H1 (cell line): ENCODE results near the gene GDI2. TPM values are rescaled to one million over a fixed set of nuclear protein-coding genes. Genes with fewer than 3 reads are reported as not detected.
A peak's percentile ranks its signal among the peaks of the same experiment; 100 is the strongest.

Experiments
- BRCA1 ChIP-seq: IDR thresholded peaks from 2 replicates; pipeline ENCODE4 v1.6.1; 2012; ENCODE audit warnings: low read depth, low read length, improper control_type of control experiment
- CHD7 ChIP-seq: fragments of 300-600 bp; sonication (generic); IDR thresholded peaks from 2 replicates; pipeline ENCODE4 v1.7.1; 2012; ENCODE audit warnings: low read length, moderate library complexity, mild to moderate bottlenecking, inconsistent platforms; ENCODE audit not compliant: insufficient replicate concordance
- KDM4A ChIP-seq: IDR thresholded peaks from one replicate; pipeline ENCODE4 v1.7.1; 2012; ENCODE audit warnings: low read depth, mild to moderate bottlenecking, moderate library complexity, low read length, inconsistent platforms; ENCODE audit not compliant: severe bottlenecking
- POLR2A ChIP-seq, 2 experiments: IDR thresholded peaks; 1 replicate in 1 of 2; 2 replicates in 1 of 2; pipeline ENCODE4 v1.6.1; 2011; ENCODE audit warnings: low read depth in 2 of 2, low read length in 2 of 2, mild to moderate bottlenecking in 2 of 2; ENCODE audit errors: control extremely low read depth in 1 of 2
- SP1 ChIP-seq: IDR thresholded peaks from 2 replicates; pipeline ENCODE4 v1.6.1; 2011; ENCODE audit warnings: low read depth, low read length
- TAF7 ChIP-seq: optimal IDR thresholded peaks from 2 replicates; pipeline ENCODE3; 2011; ENCODE audit warnings: low read depth, mild to moderate bottlenecking, inconsistent platforms, low read length, moderate library complexity, borderline replicate concordance
- polyA plus RNA-seq, 7 experiments: library from polyadenylated mRNA; depleted of rRNA in 3 of 7; stranded (reverse) in 5 of 7; unstranded in 2 of 7; fragments of >200 nt in 5 of 7; fragments of 200-250 nt in 2 of 7; gene quantifications; 1 replicate in 5 of 7; 2 replicates in 1 of 7; 4 replicates in 1 of 7; pipeline versions ENCODE4 v1.2.1 to v1.2.3, GENCODE V29; 2011 to 2013; ENCODE audit warnings: missing spikeins in 2 of 7, mixed read lengths in 2 of 7
- total RNA-seq: library from RNA; stranded (reverse); fragmentation: NEBNext Ultra II Directional; extraction: Animal tissue kit (Norgen Biotek cat#: 25700); gene quantifications from 2 replicates; pipeline ENCODE4 v1.2.1, GENCODE V29; 2021
- TF ChIP-seq, protein P1 (sequence below): IDR thresholded peaks from 2 replicates; pipeline ENCODE4 v1.6.1; 2012; ENCODE audit warnings: low read length, inconsistent platforms

Gene GDI2
- total and polyA plus RNA-seq, 2 of the 8 experiments (the other 6 are each of a cell fraction or from before 2014, with no cell fraction given) = 168 to 385 TPM

DNA sequence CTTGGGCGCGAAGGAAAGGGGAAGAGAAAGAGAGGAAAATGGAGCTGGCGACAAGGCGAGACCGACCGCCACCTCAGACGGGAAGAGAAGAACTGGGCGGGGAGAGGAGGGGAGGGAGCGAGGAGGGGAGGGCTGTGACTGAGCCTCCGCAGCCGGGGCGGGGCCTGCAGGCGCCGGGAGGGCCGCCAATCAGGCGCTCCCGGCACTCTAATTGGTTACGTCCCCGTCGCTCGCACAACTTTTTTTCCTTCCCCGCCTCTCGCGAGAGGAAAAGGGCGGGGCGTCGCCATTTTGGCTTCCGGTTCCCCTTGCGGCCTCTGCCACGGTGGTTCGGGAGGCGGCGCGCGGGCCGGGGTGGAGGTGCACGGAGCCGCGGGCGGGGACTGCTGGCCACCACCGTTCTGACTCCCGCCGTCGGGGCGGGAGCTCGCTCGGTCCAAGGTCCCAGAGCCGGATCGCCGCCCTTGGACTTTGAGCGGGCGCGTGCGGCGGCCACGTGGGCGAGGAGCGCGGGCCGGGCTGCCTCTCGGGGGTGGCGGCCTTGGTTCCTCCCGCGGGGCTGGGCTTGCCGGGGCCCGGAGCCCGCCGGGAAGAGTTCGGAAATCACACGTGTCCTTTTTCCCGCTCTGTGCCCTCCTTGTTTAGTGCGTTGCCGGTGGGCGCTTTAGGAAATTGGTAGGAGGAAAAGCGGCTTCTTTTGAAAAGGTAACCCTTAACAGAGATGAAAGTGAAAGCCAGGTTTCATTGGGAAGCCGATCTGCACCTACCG lies at the start of gene GDI2 (continued):
- TF ChIP-seq CHD7 (peak; percentile 47), SP1 (peak; percentile 91), TAF7 (peak; percentile 79), POLR2A (IDR thresholded peaks at IDR 0.05; ENCODE audit: control extremely low read depth in 1 of 2, low read depth in 2 of 2, low read length in 2 of 2) (peak; percentile 96 to 98), KDM4A (peak; percentile 80), BRCA1 (peak; percentile 88)
- TF ChIP-seq, protein P1, sequence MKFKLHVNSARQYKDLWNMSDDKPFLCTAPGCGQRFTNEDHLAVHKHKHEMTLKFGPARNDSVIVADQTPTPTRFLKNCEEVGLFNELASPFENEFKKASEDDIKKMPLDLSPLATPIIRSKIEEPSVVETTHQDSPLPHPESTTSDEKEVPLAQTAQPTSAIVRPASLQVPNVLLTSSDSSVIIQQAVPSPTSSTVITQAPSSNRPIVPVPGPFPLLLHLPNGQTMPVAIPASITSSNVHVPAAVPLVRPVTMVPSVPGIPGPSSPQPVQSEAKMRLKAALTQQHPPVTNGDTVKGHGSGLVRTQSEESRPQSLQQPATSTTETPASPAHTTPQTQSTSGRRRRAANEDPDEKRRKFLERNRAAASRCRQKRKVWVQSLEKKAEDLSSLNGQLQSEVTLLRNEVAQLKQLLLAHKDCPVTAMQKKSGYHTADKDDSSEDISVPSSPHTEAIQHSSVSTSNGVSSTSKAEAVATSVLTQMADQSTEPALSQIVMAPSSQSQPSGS = no peak; the same call in 1 of the 2 replicates
